Activated gamma-delta T cell (primary cell): ENCODE measurements around the gene PIGK.
A peak's percentile ranks its signal among the peaks of the same experiment; 100 is the strongest.
"Not testable (repeated sequence)": the region's sequence is repeated elsewhere in the genome, so short reads cannot be mapped to it uniquely, and the experiment has no call there.

Source experiments
- DNase-seq: peaks from one replicate; lab custom pipeline; 2025; lab: John Stamatoyannopoulos, UW
- total RNA-seq, 2 donors: gene quantifications; one replicate each; lab custom pipeline; 2026; lab: John Stamatoyannopoulos, UW

PIGK gene
- 38.3 to 41.4 reads per million in 2 donors for total RNA-seq

GRCh38 chr1:77219166-77219887 is at the start of gene PIGK:
PIGK (minus strand) TSS chr1:77219430; CDS start chr1:77219402, 28 bp downstream.
- peak; percentile 64 for DNase-seq

DNA sequence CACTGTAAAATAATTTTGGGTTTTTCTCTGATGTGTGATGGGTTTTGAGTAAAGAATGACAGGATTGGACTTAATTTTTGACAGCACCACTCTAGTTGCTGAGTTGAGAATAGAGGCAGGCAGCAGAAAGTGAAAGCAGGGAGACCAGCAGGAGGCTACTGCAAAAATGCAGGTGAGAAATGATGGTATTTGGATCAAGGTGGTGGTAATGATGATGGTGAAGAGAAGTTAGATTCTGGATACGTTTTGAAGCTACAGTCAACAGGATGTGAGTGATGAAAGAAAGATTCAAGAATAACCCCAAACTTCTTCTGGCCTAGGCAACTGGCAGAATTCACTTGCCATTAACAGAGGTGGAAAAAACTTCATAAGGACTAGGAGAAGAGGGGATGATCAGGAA is 47.8 kb upstream of the PIGK start:
- no peak for DNase-seq

- no peak for DNase-seq
Measured at GRCh38 chr1:77265180-77265579, 46.0 kb upstream of the PIGK start.

DNA sequence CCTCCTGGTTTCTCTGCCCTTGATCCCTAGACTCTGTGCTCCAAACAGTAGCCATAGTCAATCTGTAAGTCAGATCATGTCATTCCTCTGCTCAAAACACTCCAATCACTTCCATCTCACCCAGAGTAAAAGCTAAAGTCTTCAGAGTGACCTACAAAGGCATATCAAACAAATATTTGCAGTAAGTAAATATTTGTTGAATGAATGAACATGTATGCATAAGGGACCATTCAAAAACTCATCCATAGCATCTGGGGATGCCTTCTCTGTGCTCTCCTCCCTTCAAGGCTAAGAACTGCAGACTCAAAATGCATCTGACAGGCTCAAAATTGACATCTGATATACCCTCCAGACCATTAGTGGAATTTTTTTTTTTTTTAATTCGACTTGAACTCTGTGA is 44.5 kb upstream of the PIGK start:
- DNase-seq = no peak

DNA sequence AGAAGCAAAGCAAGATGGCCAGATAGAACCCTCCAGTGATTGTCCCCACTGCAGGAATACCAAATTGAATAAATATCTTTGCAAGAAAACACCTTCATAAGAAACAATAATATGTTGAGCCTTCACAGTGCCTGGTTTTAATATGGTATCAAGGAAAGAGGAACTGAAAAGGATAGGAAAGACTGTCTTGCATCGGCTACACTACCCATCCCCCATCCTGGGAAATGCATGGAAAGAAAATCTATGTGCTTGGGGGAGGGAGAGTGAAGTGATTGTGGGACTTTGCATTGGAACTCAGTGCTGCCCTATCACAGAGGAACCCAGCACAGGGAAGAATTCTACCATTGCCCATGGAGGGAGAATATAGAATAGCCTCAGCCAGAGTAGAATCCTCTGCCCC is 34.0 kb upstream of the PIGK start:
- DNase-seq = no peak

- no peak for DNase-seq
Measured at GRCh38 chr1:77250126-77250525, 30.9 kb upstream of the PIGK start.

DNA sequence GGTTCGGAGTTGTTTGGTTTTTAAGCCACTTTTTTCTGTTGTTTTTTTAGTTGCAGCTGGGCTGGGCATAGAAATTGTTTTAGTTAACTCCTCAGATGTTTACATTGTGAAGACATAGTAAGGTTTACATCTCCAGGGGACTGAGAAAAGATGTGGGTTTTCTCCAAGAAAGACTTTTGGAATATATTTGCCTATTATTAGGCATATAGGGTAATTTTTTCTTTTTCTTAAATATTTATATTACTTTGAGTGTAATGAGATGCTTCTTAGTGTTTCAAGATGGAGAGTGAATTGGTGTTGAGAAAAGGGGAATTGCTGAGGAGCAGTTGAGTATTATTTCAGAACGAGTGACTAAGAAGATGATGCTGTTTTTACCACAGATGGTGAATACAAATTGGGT is 26.6 kb upstream of the PIGK start:
- no peak for DNase-seq

- DNase-seq = no peak
Measured at GRCh38 chr1:77239311-77239710, 20.1 kb upstream of the PIGK start.

DNA sequence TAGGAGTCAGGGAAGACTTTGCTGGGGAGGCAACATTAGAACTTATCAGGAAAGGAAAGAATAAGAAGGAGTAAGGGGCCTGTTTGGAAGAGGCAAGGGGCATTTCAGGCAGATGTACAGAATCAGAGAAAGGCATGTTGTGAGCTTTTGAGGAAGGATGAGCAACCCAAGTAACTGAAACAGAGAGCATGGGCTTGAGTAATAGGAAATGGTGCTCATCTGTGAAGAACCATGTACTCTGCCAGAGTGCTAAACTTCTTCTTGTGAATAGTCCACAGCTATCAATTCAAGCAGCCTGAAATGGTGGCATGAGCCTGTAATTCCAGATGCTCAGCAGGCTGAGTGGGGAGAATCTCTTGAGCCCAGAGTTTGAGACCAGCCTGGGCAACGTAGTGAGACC is 19.2 kb upstream of the PIGK start:
- DNase-seq = no peak

DNA sequence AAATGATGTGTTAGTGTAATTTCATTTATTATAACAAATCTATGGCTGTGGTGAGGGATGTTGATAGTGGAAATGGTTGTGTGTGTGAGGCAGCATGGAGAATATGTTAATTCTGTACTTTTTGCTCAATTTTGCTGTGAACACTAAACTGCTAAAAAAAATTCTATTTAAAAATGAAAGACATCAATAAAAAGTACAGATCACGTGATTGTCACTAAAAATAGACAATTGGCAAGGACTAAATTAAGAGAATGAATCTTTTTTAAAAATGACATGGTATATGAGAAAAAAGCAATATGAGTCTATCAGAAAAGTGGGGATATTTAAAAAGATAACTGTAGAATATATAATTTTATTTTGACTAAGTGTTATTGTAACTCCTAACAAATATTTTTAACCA is 15.7 kb upstream of the PIGK start:
- DNase-seq = no peak

GRCh38 chr1:77234096-77234495 is 14.9 kb upstream of the PIGK start:
- DNase-seq = no peak

- no peak for DNase-seq
Measured at GRCh38 chr1:77232829-77233228, 13.6 kb upstream of the PIGK start.

DNA sequence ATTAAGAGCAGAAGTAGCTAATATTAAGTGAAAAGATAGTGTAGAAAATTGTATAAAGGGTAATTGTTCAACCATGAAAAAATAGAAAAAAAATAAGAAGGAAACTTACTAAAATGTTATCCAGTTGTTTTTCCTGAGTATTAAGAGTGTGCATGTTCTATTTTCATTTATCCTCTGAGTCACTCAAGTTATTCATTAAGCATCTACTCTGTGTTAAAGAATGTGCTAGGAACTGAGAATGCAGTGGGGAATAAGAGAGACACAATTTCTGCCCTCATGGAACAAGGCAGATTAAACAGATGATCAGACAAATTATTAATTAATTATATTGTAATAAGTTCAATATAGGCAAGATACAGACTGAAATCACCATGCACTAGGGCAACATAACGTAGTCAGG is 10.8 kb upstream of the PIGK start:
- no peak for DNase-seq

GRCh38 chr1:77228836-77229235 is 9.6 kb upstream of the PIGK start:
- DNase-seq = no peak

- no peak for DNase-seq
Measured at GRCh38 chr1:77227381-77227780, 8.2 kb upstream of the PIGK start.

DNA sequence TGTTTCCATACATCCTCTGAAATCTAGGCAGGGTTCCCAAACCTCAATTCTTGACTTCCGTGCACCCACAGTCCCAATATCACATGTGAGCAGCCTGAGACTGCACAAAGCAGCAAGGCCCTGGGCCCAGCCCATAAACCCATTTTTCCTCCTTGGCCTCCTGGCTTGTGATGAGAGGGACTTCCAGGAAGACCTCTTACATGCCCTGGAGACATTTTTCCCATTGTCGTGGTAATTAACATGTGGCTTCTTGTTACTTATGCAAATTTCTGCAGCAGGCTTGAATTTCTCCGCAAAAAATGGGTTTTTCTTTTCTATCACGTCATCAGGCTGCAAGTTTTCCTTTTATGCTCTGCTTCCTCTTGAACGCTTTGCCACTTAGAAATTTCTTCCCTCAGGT is 3.3 kb upstream of the PIGK start:
- DNase-seq = no peak

DNA sequence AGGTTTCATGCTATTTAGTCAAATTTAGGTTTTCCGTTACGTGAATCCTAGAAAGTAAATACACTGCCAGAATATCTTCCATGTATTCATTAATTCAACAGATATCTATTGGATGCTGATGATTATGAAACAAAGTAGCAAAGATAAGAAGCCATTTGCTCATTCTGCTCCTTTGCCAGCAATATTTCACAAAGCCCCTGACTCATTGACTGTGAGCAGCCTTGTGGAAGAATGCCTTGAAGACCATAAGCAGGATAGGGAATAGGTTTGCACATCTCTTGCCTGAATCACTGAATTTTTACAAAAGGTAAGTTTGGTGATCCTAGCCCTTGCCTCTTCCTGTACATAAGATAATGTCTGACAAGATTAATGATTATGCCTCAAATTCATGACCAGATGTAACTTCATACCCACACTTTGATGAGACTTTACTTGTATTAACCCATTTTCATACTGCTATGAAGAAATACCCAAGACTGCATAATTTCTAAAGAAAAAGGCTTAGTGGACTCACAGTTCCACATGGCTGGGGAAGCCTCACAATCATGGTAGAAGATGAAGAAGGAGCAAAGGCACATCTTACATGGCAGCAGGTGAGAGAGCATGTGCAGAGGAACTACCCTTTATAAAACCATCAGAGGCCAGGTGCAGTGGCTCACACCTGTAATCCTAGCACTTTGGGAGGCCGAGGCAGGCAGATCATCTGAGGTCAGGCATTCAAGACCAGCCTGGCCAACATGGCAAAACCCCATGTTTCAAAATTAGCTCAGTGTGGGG is 1.6 kb upstream of the PIGK start:
- no peak for DNase-seq

- no peak for DNase-seq
Measured at GRCh38 chr1:77218477-77219165, 609 bp downstream of the PIGK start.

GRCh38 chr1:77204043-77204442 is 15.2 kb downstream of the PIGK start:
- DNase-seq = not testable (repeated sequence)

DNA sequence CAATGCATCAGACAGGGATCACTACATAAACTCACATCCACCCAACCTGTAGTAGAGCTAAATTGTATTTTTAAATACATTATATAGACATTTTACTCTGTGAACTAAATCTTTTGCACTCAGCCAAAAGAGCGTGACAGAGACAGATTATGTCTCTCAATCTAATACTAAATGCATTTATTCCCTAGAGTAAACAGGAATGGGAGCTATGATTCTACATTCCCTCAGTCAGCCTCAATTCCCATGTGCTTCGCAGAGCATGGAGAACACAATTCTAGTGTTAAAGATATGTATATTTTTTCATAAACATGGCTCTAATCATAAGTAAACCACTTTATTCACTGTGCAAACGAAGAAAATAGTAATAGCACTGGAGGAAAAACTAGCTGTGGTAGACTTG is 16.5 kb downstream of the PIGK start:
- no peak for DNase-seq

DNA sequence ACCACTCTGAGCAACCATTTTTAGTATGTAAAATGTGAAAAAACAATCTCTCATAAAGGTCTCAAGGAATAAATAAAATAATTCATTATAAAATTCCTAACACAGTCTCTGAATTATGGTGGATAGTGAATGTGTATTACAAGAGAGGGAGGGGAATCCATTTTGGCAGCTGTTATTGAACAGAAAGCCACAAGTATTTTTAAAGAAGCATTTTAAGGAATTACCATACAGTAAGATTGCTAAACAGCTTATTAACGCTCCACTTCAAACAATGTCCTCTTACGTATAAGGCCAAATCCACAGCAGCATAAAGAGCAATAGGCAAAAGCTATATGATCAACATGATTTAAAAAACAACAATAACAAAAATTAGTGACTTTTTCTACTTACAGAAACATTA is 18.4 kb downstream of the PIGK start:
- DNase-seq = no peak

- no peak for DNase-seq
Measured at GRCh38 chr1:77200293-77200692, 18.9 kb downstream of the PIGK start.

GRCh38 chr1:77197351-77197750 is 21.9 kb downstream of the PIGK start:
- DNase-seq = no peak
